GM15510 (cell line): ENCODE results near the gene UIMC1.

Experiments used
- POLR2A ChIP-seq: IDR thresholded peaks from 3 replicates; pipeline ENCODE4 v1.6.1; 2011; ENCODE audit warnings: borderline replicate concordance; ENCODE audit not compliant: insufficient read length; ENCODE audit errors: extremely low read depth

Gene UIMC1

GRCh38 chr5:176929654-176930053, 76.9 kb downstream of the UIMC1 start:
- no peak for TF ChIP-seq POLR2A

- TF ChIP-seq POLR2A = no peak
These were observed 79.0 kb downstream of the UIMC1 start for GRCh38 chr5:176927562-176927961.

- TF ChIP-seq POLR2A = no peak
These were observed 83.8 kb downstream of the UIMC1 start for GRCh38 chr5:176922817-176923216.

- TF ChIP-seq POLR2A = no peak
These were observed 84.9 kb downstream of the UIMC1 start for GRCh38 chr5:176921714-176922113.

- no peak for TF ChIP-seq POLR2A
These were observed 88.0 kb downstream of the UIMC1 start for GRCh38 chr5:176918613-176919012.

- TF ChIP-seq POLR2A = no peak
These were observed 90.2 kb downstream of the UIMC1 start for GRCh38 chr5:176916337-176916736.

- no peak for TF ChIP-seq POLR2A
These were observed 90.7 kb downstream of the UIMC1 start for GRCh38 chr5:176915906-176916305.

GRCh38 chr5:176912115-176912514, 94.5 kb downstream of the UIMC1 start:
- TF ChIP-seq POLR2A = no peak

GRCh38 chr5:176908675-176909368, 97.8 kb downstream of the UIMC1 start:
- TF ChIP-seq POLR2A = no peak

- TF ChIP-seq POLR2A = no peak
These were observed 99.8 kb downstream of the UIMC1 start for GRCh38 chr5:176906796-176907195.

- no peak for TF ChIP-seq POLR2A
These were observed 100.5 kb downstream of the UIMC1 start for GRCh38 chr5:176906126-176906525.

GRCh38 chr5:176904276-176904675, 102.3 kb downstream of the UIMC1 start:
- no peak for TF ChIP-seq POLR2A

GRCh38 chr5:176902911-176903664, 103.5 kb downstream of the UIMC1 start:
- no peak for TF ChIP-seq POLR2A

GRCh38 chr5:176902102-176902814, 104.3 kb downstream of the UIMC1 start:
- TF ChIP-seq POLR2A = no peak
